GM20431 (cell line): ENCODE data around the gene RAB25.
"Not testable (repeated sequence)": the region's sequence is repeated elsewhere in the genome, so short reads cannot be mapped to it uniquely, and the experiment has no call there.

Experiments
- in situ Hi-C: fragments of 300-500 bp; cut with MseI, MboI; formaldehyde crosslinking; loops from one replicate; pipeline ENCODE4 v1.15.0; 2020; ENCODE audit warnings: low sequenced_read_pairs; ENCODE audit not compliant: unreplicated experiment

RAB25 gene

GRCh38 chr1:156060937-156061636, at the start of gene RAB25:
RAB25 (plus strand) TSS chr1:156061160; CDS start chr1:156061401, 241 bp downstream.
- in situ Hi-C loops: no loop called here

GRCh38 chr1:156012051-156012817, 48.7 kb upstream of the RAB25 start:
- in situ Hi-C loops: no loop called here

- in situ Hi-C loops: no loop called here
Observed at GRCh38 chr1:156014829-156015228, 46.1 kb upstream of the RAB25 start.

GRCh38 chr1:156019946-156020292, 41.0 kb upstream of the RAB25 start:
- in situ Hi-C loops: no loop called here

GRCh38 chr1:156020293-156021092, 40.5 kb upstream of the RAB25 start, which contains the start of gene SSR2:
SSR2 (minus strand) TSS chr1:156020951; CDS start chr1:156020167, 784 bp downstream.
- in situ Hi-C loops: no loop called here

GRCh38 chr1:156021093-156021428, 39.9 kb upstream of the RAB25 start:
- in situ Hi-C loops: no loop called here

GRCh38 chr1:156021954-156022353, 39.0 kb upstream of the RAB25 start:
- in situ Hi-C loops: no loop called here

- in situ Hi-C loops: no loop called here
Observed at GRCh38 chr1:156024801-156025200, 36.2 kb upstream of the RAB25 start.

GRCh38 chr1:156025876-156026275, 35.1 kb upstream of the RAB25 start:
- in situ Hi-C loops: no loop called here

GRCh38 chr1:156026588-156026987, 34.4 kb upstream of the RAB25 start:
- in situ Hi-C loops: no loop called here

- in situ Hi-C loops: no loop called here
Observed at GRCh38 chr1:156033011-156033410, 27.9 kb upstream of the RAB25 start.

- in situ Hi-C loops: not testable (repeated sequence)
Observed at GRCh38 chr1:156034991-156035390, 26.0 kb upstream of the RAB25 start.

GRCh38 chr1:156042828-156043227, 18.1 kb upstream of the RAB25 start:
- in situ Hi-C loops: no loop called here

GRCh38 chr1:156045076-156045475, 15.9 kb upstream of the RAB25 start:
- in situ Hi-C loops: no loop called here

- in situ Hi-C loops: no loop called here
Observed at GRCh38 chr1:156048663-156049258, 12.2 kb upstream of the RAB25 start.

- in situ Hi-C loops: no loop called here
Observed at GRCh38 chr1:156050376-156050775, 10.6 kb upstream of the RAB25 start.

- in situ Hi-C loops: no loop called here
Observed at GRCh38 chr1:156051011-156051725, 9.8 kb upstream of the RAB25 start.

- in situ Hi-C loops: no loop called here
Observed at GRCh38 chr1:156052862-156053767, 7.8 kb upstream of the RAB25 start.
